Measurements from ENCODE around the gene HTR1D. TPM values are rescaled to one million over a fixed set of nuclear protein-coding genes. Genes with fewer than 3 reads are reported as not detected.

Gene HTR1D
- total and polyA plus RNA-seq, 2 donors (not counting 3 experiments of a cell fraction or from before 2014, with no cell fraction given), result 1.5 to 1.9 TPM

- no peaks in the 10 kb centered on the region for H3K27me3 ChIP-seq (ENCODE audit: control insufficient read depth in 2 of 2, insufficient read depth in 2 of 2, low read length in 2 of 2)
- H3K27ac ChIP-seq (ENCODE audit: insufficient read depth, low read depth, low read length), result no peak overlapping the region
- H3K9me1 ChIP-seq (replicated peaks; ENCODE audit: control insufficient read depth, extremely low read depth, insufficient read depth, low read length), result no peaks in the 10 kb centered on the region
- ChIA-PET CTCF (interaction anchor here (1.3 to 13.1 kb wide), 5 partner anchors 14 to 68 kb away, joined by 3 to 129 read pairs (median 5); no protein-coding TSS in a partner anchor), POLR2A (interaction anchor here (0.7 to 1.8 kb wide), 4 partner anchors 33 to 188 kb away, joined by 3 to 11 read pairs (median 6); no protein-coding TSS in a partner anchor)
- no peak overlapping the region for H2AFZ ChIP-seq (ENCODE audit: low read depth, low read length)
- dilution Hi-C loops (cut with MboI; ENCODE audit: extremely low pct_ligation_motif_present, low sequenced_read_pairs) (no loop called here), intact Hi-C loops (cut with micrococcal nuclease) (no loop called here)
- peaks cover 96% of the 10 kb centered on the region for H3K79me2 ChIP-seq (ENCODE audit: control insufficient read depth, insufficient read depth, low read length)
- no peak overlapping the region for H3K9ac ChIP-seq (replicated peaks; ENCODE audit: extremely low read depth, insufficient read depth, low read length)
- DNase-seq (ENCODE audit: low read depth, low spot score), result no peak
- H3K4me2 ChIP-seq (ENCODE audit: insufficient read depth, low read length), result no peak overlapping the region
- peaks cover 21% of the 10 kb centered on the region for H3K4me1 ChIP-seq (ENCODE audit: control insufficient read depth, extremely low read depth, insufficient read depth, low read length)
- no peak overlapping the region for H3K4me3 ChIP-seq (replicated peaks in 1 of 3; ENCODE audit: insufficient read depth in 1 of 3, low read depth in 1 of 3, low read length in 3 of 3)
- H3K9me3 ChIP-seq (replicated peaks; ENCODE audit: control insufficient read depth, insufficient read depth, low read length), result no peaks in the 10 kb centered on the region
- H3K36me3 ChIP-seq (ENCODE audit: control insufficient read depth in 2 of 2, extremely low read depth in 1 of 2, insufficient read depth in 2 of 2, low read length in 2 of 2), result no peaks in the 10 kb centered on the region
- TF ChIP-seq POLR2A (IDR thresholded peaks at IDR 0.05; ENCODE audit: low read depth, low read length), result no peak
- FAIRE-seq, result no peak
- peaks cover 21% of the 10 kb centered on the region for H4K20me1 ChIP-seq (replicated peaks; ENCODE audit: control insufficient read depth, extremely low read depth, insufficient read depth, low read length)
- BruUV-seq (replicated peaks), result no TSS peak
Measured at GRCh38 chr1:23163395-23163794, 53.9 kb downstream of the HTR1D start.

GRCh38 chr1:23159963-23160877 lies 57.1 kb downstream of the HTR1D start:
- POLR2A ChIA-PET, result interaction anchor here (1.4 to 2.4 kb wide), 2 partner anchors 9 to 28 kb away, joined by 3 to 5 read pairs; no protein-coding TSS in a partner anchor
- H3K9me3 ChIP-seq (replicated peaks; ENCODE audit: control insufficient read depth, insufficient read depth, low read length), result no peaks in the 10 kb centered on the region
- dilution Hi-C loops (cut with MboI; ENCODE audit: extremely low pct_ligation_motif_present, low sequenced_read_pairs) (no loop called here), intact Hi-C loops (cut with micrococcal nuclease) (no loop called here)
- CTCF ChIA-PET, result interaction anchor here (0.6 to 3.6 kb wide), 6 partner anchors 20 to 61 kb away, joined by 3 to 22 read pairs (median 4); no protein-coding TSS in a partner anchor
- H4K20me1 ChIP-seq (replicated peaks; ENCODE audit: control insufficient read depth, extremely low read depth, insufficient read depth, low read length), result peaks cover 21% of the 10 kb centered on the region
- DNase-seq (ENCODE audit: low read depth, low spot score) (no peak), FAIRE-seq (no peak)
- H3K27me3 ChIP-seq (ENCODE audit: control insufficient read depth in 2 of 2, insufficient read depth in 2 of 2, low read length in 2 of 2), result no peaks in the 10 kb centered on the region
- TF ChIP-seq MYC (IDR thresholded peaks at IDR 0.05; ENCODE audit: low read depth, low read length), result no peak
- TF ChIP-seq POLR2A (IDR thresholded peaks at IDR 0.05; ENCODE audit: low read depth, low read length), result no peak
- no peak for TF ChIP-seq FOS (IDR thresholded peaks at IDR 0.05; ENCODE audit: borderline replicate concordance, insufficient read depth, low read length)
- no peak for TF ChIP-seq CTCF (IDR thresholded peaks at IDR 0.05; ENCODE audit: extremely low read depth in 1 of 2, insufficient read depth in 1 of 2, low read depth in 1 of 2, low read length in 2 of 2)
- TF ChIP-seq POLR2AphosphoS5 (IDR thresholded peaks at IDR 0.05; ENCODE audit: insufficient read depth, low read depth, low read length), result no peak
- TF ChIP-seq JUN (IDR thresholded peaks at IDR 0.05; ENCODE audit: borderline replicate concordance, insufficient read depth, insufficient read length, low read depth), result no peak
- TF ChIP-seq GATA2 (IDR thresholded peaks at IDR 0.05; ENCODE audit: insufficient read depth, insufficient read length, low read depth, low read length), result no peak
- no peak for TF ChIP-seq EZH2 (IDR thresholded peaks at IDR 0.05; ENCODE audit: borderline replicate concordance, low read depth, low read length, severe bottlenecking)
- TF ChIP-seq MAX (IDR thresholded peaks at IDR 0.05; ENCODE audit: insufficient read depth, insufficient read length), result no peak
- no peaks in the 10 kb centered on the region for H3K36me3 ChIP-seq (ENCODE audit: control insufficient read depth in 2 of 2, extremely low read depth in 1 of 2, insufficient read depth in 2 of 2, low read length in 2 of 2)
- no peak overlapping the region for H3K27ac ChIP-seq (ENCODE audit: insufficient read depth, low read depth, low read length)
- no peak overlapping the region for H3K4me2 ChIP-seq (ENCODE audit: insufficient read depth, low read length)
- H3K4me1 ChIP-seq (ENCODE audit: control insufficient read depth, extremely low read depth, insufficient read depth, low read length), result peaks cover 2% of the 10 kb centered on the region
- no peak overlapping the region for H2AFZ ChIP-seq (ENCODE audit: low read depth, low read length)
- H3K9ac ChIP-seq (replicated peaks; ENCODE audit: extremely low read depth, insufficient read depth, low read length), result no peak overlapping the region
- peaks cover 98% of the 10 kb centered on the region for H3K79me2 ChIP-seq (ENCODE audit: control insufficient read depth, insufficient read depth, low read length)
- H3K4me3 ChIP-seq (replicated peaks in 1 of 3; ENCODE audit: insufficient read depth in 1 of 3, low read depth in 1 of 3, low read length in 3 of 3), result no peak overlapping the region
- no peaks in the 10 kb centered on the region for H3K9me1 ChIP-seq (replicated peaks; ENCODE audit: control insufficient read depth, extremely low read depth, insufficient read depth, low read length)
- no TSS peak for BruUV-seq (replicated peaks)

All from endothelial cell of umbilical vein (primary cell).